Gastroesophageal sphincter (tissue), 4 donors: ENCODE results near the gene F2R. TPM values are rescaled to one million over a fixed set of nuclear protein-coding genes. Genes with fewer than 3 reads are reported as not detected.
"Not testable (repeated sequence)": the region's sequence is repeated elsewhere in the genome, so short reads cannot be mapped to it uniquely, and the experiment has no call there.

ENCODE experiments used
- ATAC-seq: fragments of 150-250 bp; one replicate; pipeline ENCODE4 v1.9.1; 2016; ENCODE audit warnings: mild to moderate bottlenecking, moderate library complexity
- H3K27ac ChIP-seq, 4 donors: fragments of 200-600 bp; sonication (generic) in 3 of 4; 1 replicate in 3 of 4; 2 replicates in 1 of 4; pipeline ENCODE4 v1.5.1; 2016 to 2019
- H3K27me3 ChIP-seq: fragments of 200-600 bp; sonication (generic); one replicate; pipeline ENCODE4 v1.5.1; 2019
- H3K36me3 ChIP-seq, 2 donors: fragments of 200-600 bp; sonication (generic); one replicate each; pipeline ENCODE4 v1.5.1; 2019; ENCODE audit warnings: control low read depth in 1 of 2
- H3K4me1 ChIP-seq, 3 donors: fragments of 200-600 bp; sonication (generic); 1 replicate in 2 of 3; 2 replicates in 1 of 3; pipeline ENCODE4 v1.5.1; 2016 to 2019; ENCODE audit warnings: control low read depth in 2 of 3
- H3K4me3 ChIP-seq, 2 donors: fragments of 200-600 bp; sonication (generic); one replicate each; pipeline ENCODE4 v1.5.1; 2019; ENCODE audit warnings: mild to moderate bottlenecking in 1 of 2, moderate library complexity in 1 of 2
- H3K9me3 ChIP-seq, 3 donors: fragments of 200-600 bp; sonication (generic); one replicate each; pipeline ENCODE4 v1.5.1; 2017 to 2019; ENCODE audit warnings: control low read depth in 2 of 3
- EP300 ChIP-seq: sonication (generic); formaldehyde crosslinking; IDR thresholded peaks from one replicate; pipeline ENCODE4 v1.6.1; 2017; ENCODE audit warnings: antibody characterized with exemption, mild to moderate bottlenecking
- POLR2A ChIP-seq, 2 donors: fragments of 450-650 bp; IDR thresholded peaks; one replicate each; pipeline ENCODE4 v1.6.1; 2017; ENCODE audit warnings: antibody characterized with exemption in 2 of 2, mild to moderate bottlenecking in 2 of 2, moderate library complexity in 1 of 2
- POLR2AphosphoS5 ChIP-seq: sonication (generic); formaldehyde crosslinking; IDR thresholded peaks from one replicate; pipeline ENCODE4 v1.6.1; 2017; ENCODE audit warnings: antibody characterized with exemption
- WGBS, 2 donors: methylation state at CpG; one replicate each; pipeline ENCODE4 v1.1.5; 2018; ENCODE audit warnings: low coverage in 1 of 2; 5-methylcytosine and 5-hydroxymethylcytosine counted together
- total RNA-seq, 4 donors: library from RNA; depleted of rRNA; stranded (reverse); fragments of >200 nt; gene quantifications; one replicate each; pipeline ENCODE4 v1.1.0, GENCODE V29; 2016
- TF ChIP-seq, protein P1 (sequence below), 4 experiments: fragments of 200-600 bp in 2 of 4; fragments of 450-650 bp in 2 of 4; sonication (generic) in 1 of 4; IDR thresholded peaks; one replicate each; pipeline ENCODE4 v1.5.1; 2017 to 2019; ENCODE audit warnings: antibody characterized with exemption in 4 of 4, mild to moderate bottlenecking in 2 of 4, moderate library complexity in 2 of 4

Gene F2R
- total RNA-seq, 4 donors from 2014 or later = 7.5 to 20.9 (median 11.3) TPM

DNA sequence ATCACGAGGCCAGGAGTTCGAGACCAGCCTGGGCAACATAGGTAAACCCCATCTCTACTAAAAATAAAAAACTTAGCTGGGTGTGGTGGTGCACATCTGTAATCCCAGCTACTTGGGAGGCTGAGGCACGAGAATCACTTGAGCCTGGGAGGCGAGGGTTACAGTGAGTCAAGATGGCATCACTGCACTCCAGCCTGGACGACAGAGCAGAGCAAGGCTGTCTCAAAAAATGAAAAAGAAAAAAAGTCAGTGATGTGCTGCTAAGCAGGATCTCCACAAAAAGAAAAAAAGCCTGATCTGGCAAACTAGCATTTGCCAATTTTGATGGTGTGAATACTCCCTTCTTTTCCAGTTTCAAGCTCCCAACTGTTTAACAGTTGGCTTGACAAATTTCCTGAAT, 21.9 kb downstream of the F2R start:
- Histone ChIP-seq H3K4me1 (no peaks in the 10 kb centered on the region), H3K4me3 (no peak overlapping the region), H3K36me3 (peaks cover 0 to 6% of the 10 kb centered on the region in 2 donors), H3K27ac (no peak overlapping the region), H3K27me3 (no peaks in the 10 kb centered on the region), H3K9me3 (no peaks in the 10 kb centered on the region)
- ATAC-seq = no peak
- TF ChIP-seq EP300 (no peak), POLR2AphosphoS5 (no peak), POLR2A (IDR thresholded peaks at IDR 0.05) (no peak)
- TF ChIP-seq, protein P1, sequence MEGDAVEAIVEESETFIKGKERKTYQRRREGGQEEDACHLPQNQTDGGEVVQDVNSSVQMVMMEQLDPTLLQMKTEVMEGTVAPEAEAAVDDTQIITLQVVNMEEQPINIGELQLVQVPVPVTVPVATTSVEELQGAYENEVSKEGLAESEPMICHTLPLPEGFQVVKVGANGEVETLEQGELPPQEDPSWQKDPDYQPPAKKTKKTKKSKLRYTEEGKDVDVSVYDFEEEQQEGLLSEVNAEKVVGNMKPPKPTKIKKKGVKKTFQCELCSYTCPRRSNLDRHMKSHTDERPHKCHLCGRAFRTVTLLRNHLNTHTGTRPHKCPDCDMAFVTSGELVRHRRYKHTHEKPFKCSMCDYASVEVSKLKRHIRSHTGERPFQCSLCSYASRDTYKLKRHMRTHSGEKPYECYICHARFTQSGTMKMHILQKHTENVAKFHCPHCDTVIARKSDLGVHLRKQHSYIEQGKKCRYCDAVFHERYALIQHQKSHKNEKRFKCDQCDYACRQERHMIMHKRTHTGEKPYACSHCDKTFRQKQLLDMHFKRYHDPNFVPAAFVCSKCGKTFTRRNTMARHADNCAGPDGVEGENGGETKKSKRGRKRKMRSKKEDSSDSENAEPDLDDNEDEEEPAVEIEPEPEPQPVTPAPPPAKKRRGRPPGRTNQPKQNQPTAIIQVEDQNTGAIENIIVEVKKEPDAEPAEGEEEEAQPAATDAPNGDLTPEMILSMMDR (IDR thresholded peaks at IDR 0.05) = no peak
- WGBS, 2 donors = 81 to 100% methylated on average over 2 to 5 of the region's 5 CpGs

DNA sequence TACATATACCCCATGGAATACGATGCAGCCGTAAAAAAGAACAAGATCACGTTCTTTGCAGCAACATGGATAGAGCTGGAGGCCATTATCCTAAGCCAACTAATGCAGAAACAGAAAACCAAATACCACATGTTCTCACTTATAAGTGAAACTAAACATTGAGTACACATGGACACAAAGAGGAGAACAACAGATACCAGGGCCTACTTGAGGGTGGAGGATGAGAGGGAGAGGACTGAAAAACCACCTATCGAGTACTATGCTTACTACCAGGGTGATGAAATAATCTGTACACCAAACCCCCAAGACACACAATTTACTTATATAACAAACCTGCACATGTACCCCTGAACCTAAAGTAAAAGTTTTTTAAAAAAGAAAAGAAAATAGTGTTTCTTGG, 25.6 kb downstream of the F2R start:
- H3K9me3 ChIP-seq, H3K36me3 ChIP-seq, H3K27me3 ChIP-seq, H3K27ac ChIP-seq, H3K4me1 ChIP-seq, ATAC-seq, H3K4me3 ChIP-seq: not testable (repeated sequence)
- 93 to 100% methylated on average over 3 to 4 of the region's 4 CpGs for WGBS, 2 donors

DNA sequence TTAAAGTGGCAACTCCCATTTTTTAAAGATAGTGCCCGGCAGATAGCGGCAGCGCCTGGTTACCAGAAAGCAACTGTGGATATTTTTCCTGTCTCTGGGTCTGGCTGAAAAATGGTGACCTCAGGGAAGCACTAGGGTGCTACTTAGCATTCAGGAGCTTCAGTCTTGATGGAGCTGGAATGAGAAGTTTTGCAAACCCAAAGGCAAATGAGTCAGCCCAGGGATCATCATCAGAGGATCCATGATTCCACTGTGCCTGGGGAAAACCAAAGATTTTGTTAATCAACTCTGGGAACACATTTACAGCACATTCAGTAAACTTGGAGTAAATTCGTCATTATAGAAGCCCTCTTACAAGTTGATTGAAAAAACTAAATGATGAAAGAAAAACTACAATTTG, 26.7 kb downstream of the F2R start:
- no peaks in the 10 kb centered on the region for H3K36me3 ChIP-seq
- 59 to 83% methylated on average over 2 to 3 of the region's 4 CpGs for WGBS, 2 donors
- TF ChIP-seq, protein P1 (IDR thresholded peaks at IDR 0.05) = no peak
- TF ChIP-seq EP300 (no peak), POLR2AphosphoS5 (no peak), POLR2A (IDR thresholded peaks at IDR 0.05) (no peak)

DNA sequence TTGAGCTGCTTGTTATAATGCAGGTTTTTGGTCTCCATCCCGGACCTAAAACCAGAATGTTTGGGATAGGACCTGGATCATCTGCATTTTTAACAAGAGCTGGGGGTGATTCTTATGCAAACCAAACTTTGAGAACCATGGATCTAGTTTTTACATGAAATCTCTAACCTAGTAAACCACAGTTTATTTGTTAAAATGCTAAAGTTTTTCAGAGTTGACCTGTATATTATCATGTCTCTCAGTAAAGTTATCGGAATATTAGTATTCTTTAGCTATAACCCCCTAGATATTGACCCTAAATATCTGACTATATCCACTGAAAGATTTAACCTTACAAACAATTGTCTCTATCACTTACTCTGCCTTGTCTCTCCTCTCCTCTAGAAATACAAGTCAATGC, 28.7 kb downstream of the F2R start:
- no peak for ATAC-seq
- Histone ChIP-seq H3K36me3 (no peaks in the 10 kb centered on the region), H3K27me3 (peaks cover 9% of the 10 kb centered on the region), H3K4me1 (no peaks in the 10 kb centered on the region), H3K27ac (no peak overlapping the region), H3K4me3 (no peak overlapping the region), H3K9me3 (no peaks in the 10 kb centered on the region)
- 47 to 72% methylated on average over 2 of the region's 2 CpGs for WGBS, 2 donors
- TF ChIP-seq EP300 (no peak), POLR2A (IDR thresholded peaks at IDR 0.05) (no peak), POLR2AphosphoS5 (no peak)
- TF ChIP-seq, protein P1 (IDR thresholded peaks at IDR 0.05) = no peak

More for the DNA sequence above, 26.7 kb downstream of the F2R start:
- Histone ChIP-seq H3K4me1 (no peaks in the 10 kb centered on the region), H3K27me3 (no peaks in the 10 kb centered on the region), H3K9me3 (no peaks in the 10 kb centered on the region), H3K4me3 (no peak overlapping the region), H3K27ac (no peak overlapping the region)
- no peak for ATAC-seq

DNA sequence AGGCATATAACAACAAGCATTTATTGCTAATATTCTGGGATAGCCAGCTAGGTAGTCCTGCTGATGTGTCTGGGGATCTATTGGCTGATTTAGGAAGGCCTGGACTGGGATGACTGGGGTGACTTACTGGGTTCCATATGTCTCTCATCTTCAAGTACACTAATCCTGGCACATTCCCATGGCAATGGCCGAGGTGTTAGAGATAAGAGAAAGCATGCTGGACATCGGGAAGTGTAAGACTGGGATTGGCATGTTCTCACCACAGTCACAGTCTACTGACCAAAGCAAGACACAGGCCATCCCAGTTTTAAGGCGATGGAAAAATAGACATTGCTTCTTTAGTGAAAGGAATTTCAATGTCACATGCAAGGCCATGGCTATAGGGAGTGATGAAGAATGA, 29.7 kb downstream of the F2R start:
- H3K4me3 ChIP-seq = no peak overlapping the region
- H3K27me3 ChIP-seq = peaks cover 9% of the 10 kb centered on the region
- WGBS, 2 donors = 63 to 86% methylated on average over 2 to 3 of the region's 3 CpGs
- no peak for ATAC-seq
- H3K36me3 ChIP-seq = no peaks in the 10 kb centered on the region
- TF ChIP-seq POLR2AphosphoS5 = no peak
- no peak for TF ChIP-seq EP300
- no peak for TF ChIP-seq POLR2A (IDR thresholded peaks at IDR 0.05)
- TF ChIP-seq, protein P1 (IDR thresholded peaks at IDR 0.05) = no peak
- no peaks in the 10 kb centered on the region for H3K9me3 ChIP-seq
- H3K4me1 ChIP-seq = no peaks in the 10 kb centered on the region
- no peak overlapping the region for H3K27ac ChIP-seq

DNA sequence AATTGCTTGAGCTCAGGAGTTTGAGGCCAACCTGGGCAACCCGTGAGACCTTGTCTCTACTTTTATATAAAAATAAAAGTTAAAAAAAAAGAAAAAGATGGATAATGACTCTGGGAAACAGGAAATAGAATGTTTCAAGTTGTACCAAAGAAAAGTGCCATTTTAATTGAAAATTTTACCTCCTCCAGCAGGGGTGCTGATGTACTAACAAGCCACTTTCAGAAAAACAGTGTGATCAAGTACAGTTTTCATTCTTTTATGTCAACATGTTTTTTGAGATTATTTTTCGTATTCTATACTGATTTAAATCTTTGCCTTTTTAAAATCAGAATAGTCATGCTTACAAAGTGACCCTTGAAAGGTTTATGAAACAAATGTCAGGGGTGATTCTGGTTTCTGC, 30.8 kb downstream of the F2R start:
- Histone ChIP-seq H3K9me3 (no peaks in the 10 kb centered on the region), H3K4me3 (no peak overlapping the region), H3K27ac (no peak overlapping the region), H3K4me1 (no peaks in the 10 kb centered on the region), H3K27me3 (peaks cover 9% of the 10 kb centered on the region), H3K36me3 (no peaks in the 10 kb centered on the region)
- 78 to 93% methylated on average over 2 of the region's 2 CpGs for WGBS, 2 donors
- ATAC-seq = no peak
- TF ChIP-seq, protein P1 (IDR thresholded peaks at IDR 0.05) = no peak
- no peak for TF ChIP-seq POLR2A (IDR thresholded peaks at IDR 0.05)
- no peak for TF ChIP-seq POLR2AphosphoS5
- no peak for TF ChIP-seq EP300
